ENCODE results near the gene ALOX12.

- TF ChIP-seq POLR2A (IDR thresholded peaks at IDR 0.05) = peak in 1 of 2 donors; percentile 54
- TF ChIP-seq CTCF (IDR thresholded peaks at IDR 0.05) = no peak
Observed at GRCh38 chr17:7023576-7024401, 27.9 kb downstream of the ALOX12 start.
